Measurements from ENCODE around the gene PLCL1.

- TF ChIP-seq ARNTL (CRISPR knock-in tag; IDR thresholded peaks at IDR 0.05; ENCODE audit: borderline replicate concordance, low read depth) (no peak), ZNF565 (CRISPR knock-in tag; conservative IDR thresholded peaks at IDR 0.05; ENCODE audit: low read depth) (no peak), PATZ1 (CRISPR knock-in tag; IDR thresholded peaks at IDR 0.05; ENCODE audit: borderline replicate concordance) (no peak), ZFP30 (CRISPR knock-in tag; IDR thresholded peaks at IDR 0.05) (no peak), RARB (CRISPR knock-in tag; IDR thresholded peaks at IDR 0.05) (no peak), ISL1 (CRISPR knock-in tag; IDR thresholded peaks at IDR 0.05) (no peak), CREB5 (CRISPR knock-in tag; IDR thresholded peaks at IDR 0.05; ENCODE audit: low read depth) (no peak), SNAI2 (CRISPR knock-in tag; IDR thresholded peaks at IDR 0.05) (no peak), ZC3H10 (CRISPR knock-in tag; IDR thresholded peaks at IDR 0.05) (no peak), TSHZ2 (CRISPR knock-in tag; IDR thresholded peaks at IDR 0.05) (no peak), CSDC2 (CRISPR knock-in tag; IDR thresholded peaks at IDR 0.05) (no peak), POU6F1 (CRISPR knock-in tag; IDR thresholded peaks at IDR 0.05; ENCODE audit: borderline replicate concordance, low read depth) (no peak), BACH2 (CRISPR knock-in tag; IDR thresholded peaks at IDR 0.05; ENCODE audit: borderline replicate concordance) (no peak), PPARA (CRISPR knock-in tag; IDR thresholded peaks at IDR 0.05; ENCODE audit: borderline replicate concordance) (no peak)
These were observed 308.9 kb downstream of the PLCL1 start for GRCh38 chr2:198113316-198113715.

Data from SK-N-SH treated with all-trans-retinoic acid at 6 μM for 48 hours (cell line).